HG03159 (cell line): ENCODE data around the gene PSMG3.
"Not testable (repeated sequence)": the region's sequence is repeated elsewhere in the genome, so short reads cannot be mapped to it uniquely, and the experiment has no call there.

Source experiments
- ATAC-seq: cut with Tn5 transposase; IDR thresholded peaks from one replicate; pipeline ENCODE4 v1.9.1; 2021; ENCODE audit warnings: mild to moderate bottlenecking, moderate library complexity; ENCODE audit not compliant: unreplicated experiment

The PSMG3 gene

DNA sequence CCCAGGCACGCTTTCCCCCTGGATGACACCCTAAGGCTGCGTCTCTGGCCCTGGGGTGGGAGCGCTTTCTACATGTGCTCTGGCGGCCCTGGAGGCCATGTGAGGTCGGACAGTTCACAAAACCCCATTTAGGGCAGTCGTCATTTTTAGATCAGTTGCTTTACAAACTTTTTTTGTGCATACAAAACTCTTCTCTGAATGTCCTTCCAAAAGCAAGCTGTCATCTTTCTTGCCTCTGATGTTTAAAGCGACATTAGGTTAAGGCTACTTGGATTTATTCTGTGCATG lies 33.4 kb downstream of the PSMG3 start:
- ATAC-seq, result no peak

DNA sequence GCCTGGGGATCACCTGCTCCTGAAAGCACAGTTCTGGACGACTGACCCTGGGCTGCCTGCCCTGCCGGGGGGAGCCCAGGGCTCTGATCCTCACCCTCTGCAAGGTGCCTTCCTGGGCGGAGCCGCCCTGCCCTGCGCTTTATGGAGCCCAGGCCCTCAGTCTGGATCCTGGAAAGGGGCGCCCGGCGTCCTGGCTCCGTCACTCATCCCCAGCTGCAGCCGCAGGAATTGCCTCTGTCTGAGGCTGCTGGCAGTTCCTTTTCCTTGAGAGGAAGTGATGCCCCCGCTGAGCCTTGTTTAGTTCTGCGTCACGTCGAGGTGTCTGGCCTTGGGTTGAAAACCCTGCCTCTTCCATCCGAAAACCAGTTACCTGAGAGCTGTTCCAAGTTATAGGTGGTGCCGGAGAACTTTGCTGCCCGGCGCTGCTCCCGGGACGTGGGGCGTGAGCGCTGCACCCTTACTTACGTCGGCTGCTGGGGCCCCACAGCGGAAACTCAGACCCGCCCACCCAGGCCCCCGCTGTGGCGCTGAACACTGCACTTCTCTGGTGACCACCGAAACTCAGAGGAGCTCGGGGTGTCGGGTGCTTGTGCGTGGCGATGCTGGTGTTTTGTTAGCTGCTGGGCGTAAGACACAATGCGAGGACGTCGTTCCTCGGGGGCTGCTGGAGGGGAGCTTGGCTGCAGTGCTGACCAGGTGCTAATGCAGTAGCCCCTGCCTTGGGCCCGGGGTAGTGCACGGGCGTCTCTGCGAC lies 34.0 kb downstream of the PSMG3 start:
- ATAC-seq, result no peak

DNA sequence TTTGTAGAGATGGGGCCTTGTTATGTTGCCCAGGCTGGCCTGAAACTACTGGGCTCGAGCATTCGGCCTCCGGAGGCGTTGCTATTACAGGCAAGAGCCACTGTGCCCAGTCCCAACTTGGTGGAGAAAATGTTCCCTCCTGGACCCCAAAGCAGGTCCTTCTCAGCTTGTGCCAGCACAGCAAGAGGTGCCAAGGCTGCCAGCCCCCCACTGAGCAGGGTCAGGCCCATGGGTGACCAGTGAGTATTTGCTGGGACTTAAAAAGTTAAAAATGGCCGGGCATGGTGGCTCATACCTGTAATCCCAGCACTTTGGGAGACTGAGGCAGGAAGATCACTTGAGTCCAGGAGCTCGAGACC lies 34.8 kb downstream of the PSMG3 start:
- ATAC-seq, result no peak

DNA sequence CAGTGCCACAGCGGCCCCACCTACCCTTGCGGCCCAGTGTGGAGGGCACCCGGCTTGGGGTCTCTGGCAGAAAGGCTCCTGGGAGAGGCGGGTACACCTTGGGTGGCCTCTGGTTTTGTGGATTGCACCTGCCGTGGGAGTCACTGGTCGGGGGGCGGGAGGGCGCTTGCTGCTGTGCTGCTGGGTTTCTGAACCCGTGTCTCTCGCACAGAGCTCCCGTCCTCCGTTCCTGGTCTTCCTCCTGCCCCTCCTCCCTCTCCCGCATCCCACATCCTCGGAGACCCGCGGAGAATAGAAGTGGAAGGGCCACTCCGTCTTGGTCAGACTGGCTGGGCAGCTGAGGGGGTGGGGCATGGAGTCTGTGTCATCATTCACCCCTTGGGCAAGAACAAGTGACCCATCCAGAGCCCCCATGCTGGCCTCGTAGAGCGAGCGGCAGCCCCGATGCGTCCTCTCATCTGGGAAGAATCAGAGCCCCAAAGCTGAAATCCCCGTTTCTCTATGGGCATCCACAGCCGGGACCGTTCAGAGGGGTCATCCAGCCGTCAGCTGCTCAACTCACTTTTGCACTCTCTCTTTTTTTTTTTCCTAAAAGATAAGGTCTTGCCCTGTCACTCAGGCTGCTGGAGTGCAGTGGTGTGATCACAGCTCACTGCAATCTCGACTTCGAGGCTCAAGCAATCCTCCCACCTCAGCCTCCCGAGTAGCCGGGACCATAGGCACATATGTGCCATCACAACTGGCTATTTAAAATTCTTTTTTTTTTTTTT lies 35.3 kb downstream of the PSMG3 start:
- ATAC-seq, result no peak

DNA sequence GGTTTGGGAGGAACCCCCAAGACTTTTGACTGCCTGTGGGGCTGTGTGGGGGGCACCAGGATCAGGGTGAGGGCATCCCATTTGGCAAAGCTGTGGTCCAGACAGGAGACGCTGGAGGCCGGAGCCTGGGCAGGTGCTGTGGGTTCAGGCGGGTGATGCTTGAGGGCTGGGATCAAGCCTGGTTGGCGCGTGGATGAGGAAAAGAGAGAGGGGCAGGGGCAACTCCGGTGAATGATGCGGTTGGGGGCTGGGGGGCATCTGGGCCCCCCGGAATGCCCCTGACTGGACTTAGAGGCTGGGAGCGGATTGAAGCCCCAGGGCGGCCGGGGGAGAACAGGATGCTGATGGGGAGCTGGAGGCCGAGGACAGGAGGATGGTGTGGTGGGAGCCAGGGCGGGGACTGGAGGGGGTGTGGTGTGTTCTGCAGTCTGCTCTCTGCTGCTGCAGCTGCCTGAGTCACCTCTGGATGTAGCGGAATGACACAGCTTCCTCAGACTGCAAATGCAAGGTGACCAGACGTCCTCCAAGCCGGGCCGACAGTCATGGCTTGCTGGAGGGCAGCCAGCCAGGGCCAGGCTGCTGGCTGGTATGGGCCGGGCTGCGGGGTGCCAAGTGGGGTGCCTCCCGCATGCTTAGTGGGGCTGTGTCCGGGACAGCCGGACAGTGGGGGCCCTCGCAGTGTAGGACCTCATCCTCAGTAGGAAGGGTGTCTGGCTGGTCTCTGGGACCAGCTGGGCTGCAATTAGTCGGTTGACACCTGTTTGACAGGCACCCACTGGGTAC lies 36.1 kb downstream of the PSMG3 start:
- ATAC-seq, result no peak

DNA sequence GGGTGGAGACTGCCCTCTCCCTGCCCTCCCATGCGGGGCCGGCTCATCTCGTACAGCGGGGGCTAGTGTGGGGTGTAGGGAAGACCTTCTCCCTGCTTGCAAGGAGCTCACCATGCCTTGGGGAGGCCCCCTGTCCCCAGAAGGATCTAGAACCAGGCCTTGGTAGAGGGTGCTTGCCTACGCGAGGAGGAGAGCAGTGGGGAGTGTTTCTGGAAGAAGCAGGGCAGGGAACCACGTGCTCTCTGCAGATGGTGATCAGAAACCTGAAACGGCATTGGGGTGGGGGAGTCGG lies 36.6 kb downstream of the PSMG3 start:
- no peak for ATAC-seq

DNA sequence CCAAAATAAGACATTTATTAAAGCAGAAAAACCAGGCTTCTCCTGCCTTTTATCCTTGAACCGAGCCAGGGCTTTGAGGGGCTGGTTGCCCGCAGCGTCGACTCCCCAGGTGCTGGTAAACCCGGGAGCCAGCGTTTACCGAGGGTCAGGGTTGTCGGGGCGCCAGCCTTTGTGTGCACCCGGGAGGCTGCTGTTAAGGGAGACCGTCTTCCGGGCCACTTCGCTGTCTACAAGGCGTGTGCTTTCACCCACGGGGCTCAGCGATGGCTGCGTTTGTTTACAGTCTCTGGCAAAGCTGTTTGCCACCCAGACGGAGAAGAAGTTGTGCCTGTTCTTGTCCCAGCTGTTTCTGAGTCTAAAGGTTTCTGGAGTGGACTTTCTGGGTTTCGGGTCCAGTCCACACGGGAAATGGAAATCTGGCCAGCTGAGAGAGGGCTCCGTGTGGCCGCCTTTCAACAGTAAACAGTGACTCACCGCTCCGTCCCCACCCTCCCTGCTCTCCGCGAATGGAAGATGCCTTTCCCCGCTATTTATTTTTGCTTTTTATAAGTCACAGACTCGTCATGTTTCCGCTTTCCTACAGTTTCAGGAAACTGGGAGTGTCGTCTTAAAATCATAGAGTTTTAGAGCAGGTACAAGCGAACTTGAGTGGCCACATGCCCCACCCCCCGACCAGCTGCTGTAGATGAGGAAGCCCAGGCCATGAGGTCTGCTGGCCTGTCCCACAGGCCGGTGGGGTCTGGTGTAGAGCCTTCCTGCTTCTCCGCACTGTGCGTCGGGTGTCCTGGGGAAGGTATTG lies 37.2 kb downstream of the PSMG3 start:
- no peak for ATAC-seq

DNA sequence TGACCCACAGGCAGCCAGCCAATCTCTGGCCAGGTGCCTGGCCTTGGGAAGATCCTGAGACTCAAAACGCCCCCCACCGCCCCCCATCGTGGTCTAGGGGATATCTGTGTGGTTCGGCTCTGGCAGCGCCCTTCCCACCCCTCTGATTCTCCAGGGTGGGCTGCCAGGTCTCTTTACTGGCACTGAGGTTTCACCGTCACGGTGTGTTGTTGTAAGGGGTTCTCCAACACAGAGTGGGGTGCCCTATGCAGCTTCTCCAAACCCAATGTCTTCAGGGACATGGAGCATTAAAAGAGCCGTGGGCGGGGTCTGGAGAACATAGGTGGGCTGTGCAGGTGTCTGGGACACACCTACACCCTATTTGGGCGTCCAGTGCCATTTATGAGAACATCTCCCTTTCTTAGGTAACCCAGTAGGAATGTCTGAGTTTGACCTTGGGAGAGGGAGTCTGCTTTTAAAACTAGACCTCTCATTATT lies 37.8 kb downstream of the PSMG3 start:
- ATAC-seq, result no peak

DNA sequence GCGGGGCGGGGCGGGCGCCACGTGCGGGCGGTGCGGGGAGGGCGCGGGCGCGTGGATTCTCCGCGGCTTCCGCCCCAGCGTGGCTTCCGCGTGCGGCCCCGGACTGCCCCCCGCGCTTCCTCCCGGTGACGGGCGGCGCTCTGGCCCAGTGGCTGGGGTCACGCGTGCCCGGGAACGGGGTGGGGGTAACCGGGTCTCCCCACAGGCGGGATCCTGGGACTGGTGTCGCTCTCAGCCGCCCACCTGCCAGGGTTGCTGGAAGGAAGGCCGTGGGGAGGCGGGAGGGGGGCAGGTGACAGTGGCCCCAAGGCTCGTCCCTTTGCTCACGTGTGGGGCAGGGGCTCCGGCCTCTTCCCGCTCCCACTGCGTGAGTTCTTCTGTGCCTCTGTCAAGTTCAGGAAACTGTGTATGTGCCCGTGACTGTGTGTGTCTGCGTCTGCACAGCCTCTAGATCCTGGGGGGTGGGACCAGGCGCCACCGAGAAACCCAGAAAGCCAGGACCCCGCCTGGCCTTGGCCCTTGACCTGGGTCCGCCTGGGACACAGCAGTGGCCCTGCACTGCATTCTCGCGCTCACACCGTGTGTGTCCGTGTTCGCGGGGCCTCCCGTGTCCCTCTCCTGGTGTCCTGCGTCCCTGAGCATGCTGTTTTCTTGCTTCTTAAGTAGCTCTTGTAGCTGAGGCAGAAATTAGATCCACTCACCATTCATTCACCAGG lies 38.4 kb downstream of the PSMG3 start:
- no peak for ATAC-seq

DNA sequence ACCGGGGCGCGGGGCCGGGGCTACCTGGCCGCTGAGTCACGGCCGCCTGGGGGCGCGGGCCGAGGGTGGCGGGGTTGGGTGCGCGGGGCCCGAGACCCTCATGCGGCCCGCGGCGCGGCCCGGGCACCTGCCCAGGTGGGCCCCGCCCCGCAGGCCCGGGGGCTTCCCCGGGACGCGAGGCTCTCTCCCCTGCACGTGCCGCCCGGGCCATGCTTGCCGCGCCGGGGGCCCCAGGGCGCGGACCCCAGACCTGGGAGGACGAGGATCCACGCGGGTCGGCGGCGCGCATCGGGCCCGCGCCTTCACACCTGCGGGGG lies 38.9 kb downstream of the PSMG3 start:
- no peak for ATAC-seq

DNA sequence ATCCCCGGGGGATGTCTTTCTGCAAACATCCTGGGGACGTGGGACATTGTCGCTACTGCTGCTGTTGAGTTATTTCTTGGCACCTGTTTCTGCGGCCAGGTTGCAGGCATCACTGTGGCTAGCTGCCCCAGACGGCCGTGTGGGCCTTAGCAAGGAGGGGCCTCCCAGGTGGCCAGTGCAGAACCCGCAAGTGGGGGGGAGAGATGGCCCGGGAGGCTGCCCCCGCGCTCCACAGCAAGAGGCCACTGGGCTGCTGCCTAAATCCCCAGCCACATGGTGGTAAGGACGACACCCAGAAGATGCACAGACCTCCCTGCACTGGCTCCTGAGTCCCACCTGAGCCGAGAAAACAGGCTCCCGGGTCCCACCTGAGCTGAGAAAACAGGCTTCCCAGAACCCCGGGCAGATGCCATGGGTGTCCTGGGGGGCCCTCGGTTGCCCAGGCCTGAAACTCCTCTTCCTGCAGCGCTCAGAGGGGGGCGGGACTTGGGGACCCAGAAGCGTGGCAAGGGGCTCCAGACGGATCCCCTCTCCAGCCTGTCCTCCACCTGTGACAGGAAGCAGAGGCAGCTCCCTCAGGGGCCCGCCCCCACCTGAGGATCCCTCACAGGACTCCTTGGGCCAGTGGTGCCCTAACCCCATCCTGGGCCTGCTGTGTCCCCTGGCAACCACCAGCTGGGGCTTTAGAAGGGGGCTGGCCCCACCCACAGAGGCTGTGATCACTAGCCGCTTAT lies 40.3 kb downstream of the PSMG3 start:
- ATAC-seq, result no peak

DNA sequence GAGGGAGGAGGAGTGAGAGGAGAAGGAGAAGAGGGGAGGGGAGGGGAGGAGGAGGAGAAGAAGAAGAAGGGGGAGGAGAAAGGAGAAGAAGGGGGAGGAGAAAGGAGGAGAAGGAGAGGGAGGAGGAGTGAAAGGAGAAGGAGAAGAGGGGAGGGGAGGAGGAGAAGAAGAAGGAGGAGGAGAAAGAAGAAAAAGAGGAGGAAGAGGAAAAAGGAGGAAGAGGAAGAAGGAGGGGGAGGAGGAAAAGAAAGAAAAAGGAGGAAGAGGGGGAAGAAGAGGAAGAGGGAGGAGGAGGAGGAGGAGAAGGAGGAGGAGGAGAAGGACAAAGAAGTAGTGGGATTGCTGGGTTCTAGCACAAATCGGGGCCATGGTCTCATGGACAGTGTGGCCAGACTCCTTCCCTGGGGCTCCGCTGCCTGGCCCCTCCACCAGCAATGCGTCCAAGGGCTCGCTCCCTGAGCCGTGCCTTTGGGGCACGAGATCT lies 43.5 kb downstream of the PSMG3 start:
- ATAC-seq, result no peak

DNA sequence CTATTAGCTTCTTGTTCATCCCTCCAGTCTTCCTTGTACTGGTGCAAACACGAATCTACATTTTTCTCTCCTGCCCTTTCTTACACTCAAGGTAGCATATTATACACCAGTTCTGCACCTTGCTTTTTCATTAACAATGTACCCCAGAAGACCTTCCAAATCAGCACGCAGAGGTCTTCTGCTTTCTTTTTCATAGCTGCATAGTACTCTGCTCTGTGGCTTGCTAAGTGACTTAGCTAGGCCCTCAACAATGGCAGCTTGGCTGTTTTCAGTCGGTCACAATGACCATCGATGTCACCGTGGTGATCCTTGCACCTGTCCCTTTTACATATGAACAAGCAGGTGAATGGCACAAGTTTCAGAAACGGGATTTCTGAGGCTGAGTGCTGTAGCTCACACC lies 44.4 kb downstream of the PSMG3 start:
- ATAC-seq, result no peak

DNA sequence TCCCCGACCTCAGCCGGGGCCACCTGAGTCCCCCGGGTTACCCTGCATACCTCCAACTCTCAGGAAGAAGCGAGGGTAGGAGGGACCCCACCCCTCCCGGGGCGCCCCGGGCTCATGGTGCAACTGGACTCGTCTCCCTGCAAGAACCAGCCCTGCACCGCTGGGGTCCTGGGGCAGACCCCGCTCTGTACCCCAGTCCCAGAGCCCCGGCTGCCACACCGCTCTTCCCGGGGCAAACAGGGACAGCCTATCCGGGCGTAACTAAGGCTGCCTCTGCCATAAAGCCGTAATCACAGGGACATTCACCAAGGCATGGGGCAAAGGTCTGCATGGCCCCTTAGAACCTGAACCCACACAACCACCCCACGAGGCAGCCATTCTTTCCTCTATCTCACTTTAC lies 46.0 kb downstream of the PSMG3 start:
- ATAC-seq, result no peak

DNA sequence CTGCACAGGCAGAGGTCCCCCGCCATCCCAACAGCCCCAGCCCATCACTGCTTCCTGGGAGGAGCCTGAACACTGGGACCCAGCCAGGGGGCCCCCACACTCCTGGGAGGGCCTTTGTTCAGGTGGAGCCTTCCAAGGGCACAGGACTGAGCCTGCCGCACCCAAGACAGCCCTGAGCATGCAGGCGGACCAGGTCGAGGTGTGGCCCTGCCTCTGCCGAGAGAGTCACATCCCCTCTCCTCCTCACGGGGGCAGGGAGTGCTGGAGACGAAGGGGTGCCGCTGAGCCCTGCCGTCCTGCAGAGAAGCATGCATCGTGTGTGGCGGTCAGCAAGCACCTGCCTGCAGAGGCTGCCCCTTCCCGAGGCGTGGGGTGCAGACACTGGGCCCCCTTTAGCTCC lies 46.6 kb downstream of the PSMG3 start:
- no peak for ATAC-seq

DNA sequence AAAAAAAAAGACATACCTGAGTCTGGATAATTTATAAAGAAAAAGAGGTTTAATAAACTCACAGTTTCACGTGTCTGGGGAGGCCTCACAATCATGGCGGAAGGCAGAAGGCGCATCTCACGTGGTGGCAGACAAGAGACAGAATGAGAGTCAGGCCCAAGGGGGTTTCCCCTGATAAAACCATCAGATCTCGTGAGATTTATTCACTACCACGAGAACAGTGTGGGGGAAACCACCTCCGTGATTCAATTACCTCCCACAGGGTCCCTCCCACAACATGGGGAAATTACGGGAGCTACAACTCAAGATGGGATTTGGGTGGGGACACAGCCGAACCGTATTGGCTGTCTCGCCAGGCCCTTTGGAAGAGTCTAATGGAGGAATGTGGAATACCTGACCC lies 48.4 kb downstream of the PSMG3 start:
- no peak for ATAC-seq

DNA sequence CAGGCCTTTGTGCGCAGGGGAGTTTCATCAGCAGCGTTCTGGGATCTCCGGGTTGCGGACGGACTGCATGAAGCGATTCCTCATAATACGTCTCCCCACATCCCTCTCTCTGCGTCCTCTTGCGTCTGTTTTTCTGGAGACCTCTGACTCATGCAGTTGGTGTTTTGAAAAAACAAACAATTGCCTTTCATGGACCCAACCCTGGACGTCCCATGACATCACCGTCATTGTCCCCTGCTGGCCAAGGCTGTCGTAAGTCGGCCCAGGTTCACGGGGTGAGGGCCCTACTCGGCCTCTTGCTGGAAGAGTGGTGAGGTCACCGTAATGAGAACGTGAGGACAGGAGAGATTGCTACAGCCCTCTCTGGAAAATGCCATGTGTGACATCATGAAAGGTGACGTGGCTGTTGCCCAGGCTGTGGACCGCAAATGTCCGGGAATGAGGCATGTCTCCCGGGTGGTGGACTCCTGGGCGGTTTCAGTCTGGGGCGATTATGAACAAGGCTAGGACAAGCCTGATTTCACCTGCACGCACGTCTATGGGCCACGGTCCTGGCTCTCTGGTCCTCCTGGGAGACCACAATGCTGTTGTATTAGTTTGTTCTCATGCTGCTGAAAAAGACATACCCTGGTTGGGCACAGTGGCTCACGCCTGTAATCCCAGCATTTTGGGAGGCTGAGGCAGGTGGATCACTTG lies 49.1 kb downstream of the PSMG3 start:
- no peak for ATAC-seq

DNA sequence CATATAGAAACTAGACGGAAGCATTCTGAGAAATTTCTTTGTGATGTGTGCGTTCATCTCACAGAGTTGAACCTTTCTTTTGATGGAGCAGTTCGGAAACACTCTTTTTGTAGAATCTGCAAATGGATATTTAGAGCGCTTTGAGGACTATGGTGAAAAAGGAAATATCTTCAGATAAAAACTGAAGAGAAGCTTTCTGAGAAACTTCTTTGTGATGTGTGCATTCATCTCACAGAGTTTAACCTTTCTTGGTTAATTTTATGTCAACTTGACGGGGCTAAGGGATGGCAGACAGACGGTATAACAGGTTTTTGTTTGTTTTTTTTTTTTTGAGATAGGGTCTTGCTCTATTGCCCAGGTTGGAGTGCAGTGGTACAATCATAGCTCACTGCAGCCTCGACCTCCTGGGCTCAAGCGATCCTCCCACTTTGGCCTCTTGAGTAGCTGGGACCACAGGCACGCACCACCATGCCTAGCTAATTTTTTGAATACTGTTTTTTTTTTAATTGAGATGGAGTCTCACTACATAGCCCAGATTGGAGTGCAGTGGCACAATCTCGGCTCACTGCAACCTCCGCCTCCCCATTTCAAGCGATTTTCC lies 50.4 kb downstream of the PSMG3 start:
- ATAC-seq, result not testable (repeated sequence)
